Ovary (tissue), 3 donors: ENCODE data around the gene ZNF775.

Experiments
- CTCF ChIP-seq, 3 donors: fragments of 450-650 bp in 2 of 3; fragments of 200-600 bp in 1 of 3; IDR thresholded peaks; one replicate each; pipeline versions ENCODE4 v1.5.1 to v1.8.0; 2016 to 2022; ENCODE audit warnings: antibody characterized with exemption in 3 of 3, mild to moderate bottlenecking in 1 of 3
- EP300 ChIP-seq: sonication (generic); formaldehyde crosslinking; IDR thresholded peaks from one replicate; pipeline ENCODE4 v1.6.1; 2017; ENCODE audit warnings: antibody characterized with exemption
- POLR2A ChIP-seq: fragments of 450-650 bp; IDR thresholded peaks from one replicate; pipeline ENCODE4 v1.6.1; 2017; ENCODE audit warnings: antibody characterized with exemption, mild to moderate bottlenecking, moderate library complexity
- donor health status: DM: no; HTN: no; CAD: no.

- TF ChIP-seq CTCF (IDR thresholded peaks at IDR 0.05) (no peak), POLR2A (no peak), EP300 (no peak)
Measured at GRCh38 chr7:150396851-150397260, 17.7 kb downstream of the ZNF775 start.
